HG03439 (cell line): ENCODE results near the gene HSF2BP.
"Not testable (repeated sequence)": the region's sequence is repeated elsewhere in the genome, so short reads cannot be mapped to it uniquely, and the experiment has no call there.

Experiments
- ATAC-seq: cut with Tn5 transposase; IDR thresholded peaks from one replicate; pipeline ENCODE4 v1.9.1; 2021; ENCODE audit warnings: mild to moderate bottlenecking, moderate library complexity; ENCODE audit not compliant: unreplicated experiment

The HSF2BP gene

GRCh38 chr21:43652616-43653015 is 6.7 kb downstream of the HSF2BP start:
- no peak for ATAC-seq

GRCh38 chr21:43651926-43652325 is 7.4 kb downstream of the HSF2BP start:
- ATAC-seq: not testable (repeated sequence)

- ATAC-seq: no peak
Observed at GRCh38 chr21:43648171-43648570, 11.1 kb downstream of the HSF2BP start.

GRCh38 chr21:43646550-43647260 is 12.6 kb downstream of the HSF2BP start:
- ATAC-seq: peak; percentile 80

- ATAC-seq: no peak
Observed at GRCh38 chr21:43645976-43646375, 13.3 kb downstream of the HSF2BP start.

GRCh38 chr21:43645136-43645891 is 14.0 kb downstream of the HSF2BP start:
- no peak for ATAC-seq

- no peak for ATAC-seq
Observed at GRCh38 chr21:43644609-43645008, 14.7 kb downstream of the HSF2BP start.

GRCh38 chr21:43644071-43644470 is 15.2 kb downstream of the HSF2BP start:
- no peak for ATAC-seq

GRCh38 chr21:43643193-43643592 is 16.1 kb downstream of the HSF2BP start:
- ATAC-seq: no peak

- ATAC-seq: no peak
Observed at GRCh38 chr21:43640400-43640799, 18.9 kb downstream of the HSF2BP start.

GRCh38 chr21:43639470-43640353 is 19.6 kb downstream of the HSF2BP start:
- no peak for ATAC-seq

GRCh38 chr21:43637530-43638158 is 21.6 kb downstream of the HSF2BP start:
- no peak for ATAC-seq

- no peak for ATAC-seq
Observed at GRCh38 chr21:43635436-43635835, 23.9 kb downstream of the HSF2BP start.

GRCh38 chr21:43634618-43635017 is 24.7 kb downstream of the HSF2BP start:
- ATAC-seq: no peak

GRCh38 chr21:43632373-43632905 is 26.8 kb downstream of the HSF2BP start:
- ATAC-seq: no peak

- ATAC-seq: no peak
Observed at GRCh38 chr21:43631411-43632107, 27.7 kb downstream of the HSF2BP start.

- ATAC-seq: no peak
Observed at GRCh38 chr21:43627527-43627926, 31.8 kb downstream of the HSF2BP start.

- ATAC-seq: no peak
Observed at GRCh38 chr21:43626390-43626789, 32.9 kb downstream of the HSF2BP start.

GRCh38 chr21:43624339-43624738 is 34.9 kb downstream of the HSF2BP start:
- no peak for ATAC-seq

GRCh38 chr21:43623588-43623987 is 35.7 kb downstream of the HSF2BP start:
- ATAC-seq: no peak
